GM19193 (cell line): Measurements from ENCODE around the gene LCE3A.

Source experiments
- POLR2A ChIP-seq: IDR thresholded peaks from 4 replicates; pipeline ENCODE4 v1.6.1; 2011; ENCODE audit not compliant: insufficient read depth, insufficient read length; ENCODE audit errors: extremely low read depth

LCE3A gene

DNA sequence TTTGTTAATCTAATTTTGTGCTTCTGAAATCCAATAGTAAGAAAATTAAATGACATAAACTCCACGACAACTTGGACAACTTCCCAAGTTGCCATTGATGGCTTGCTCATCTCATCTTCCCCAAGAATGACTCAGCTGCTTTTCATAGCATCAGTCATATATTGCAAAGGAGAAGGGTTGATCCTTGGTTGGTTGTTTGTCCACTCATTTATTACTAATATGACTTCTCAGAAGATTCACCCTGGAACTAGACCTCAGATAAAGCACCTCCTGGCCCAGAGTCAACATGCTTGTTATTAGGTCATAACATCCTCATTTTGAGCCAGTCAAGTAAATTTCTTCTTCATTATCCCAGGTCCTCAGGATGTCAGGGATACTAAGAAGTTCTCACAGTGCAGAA, 40.3 kb downstream of the LCE3A start:
- TF ChIP-seq POLR2A, result no peak

DNA sequence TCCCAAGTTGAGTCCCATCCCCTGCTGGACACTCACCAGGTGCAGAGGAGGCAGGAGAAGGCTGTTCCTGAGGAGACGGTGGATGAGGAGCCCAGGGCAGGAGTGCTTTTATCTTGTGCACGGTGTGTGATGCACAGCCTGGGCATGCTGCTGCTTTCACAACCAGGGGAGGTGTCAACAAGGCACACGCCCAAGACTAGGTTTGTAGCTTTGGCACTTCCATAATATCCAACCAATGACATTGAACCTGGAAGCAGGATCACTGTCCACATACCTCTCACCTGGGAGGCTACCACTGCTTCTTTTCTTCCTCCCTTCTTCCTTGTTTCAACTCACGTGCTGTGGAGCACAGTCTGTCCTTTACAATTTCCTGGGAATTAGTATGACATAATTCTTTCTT, 42.5 kb downstream of the LCE3A start, which contains the start of gene LCE3D:
Gene LCE3D, minus strand, starts transcription at position 84 of the 400 bp plus-strand sequence. CDS start 580 bp downstream, outside the sequence.
- TF ChIP-seq POLR2A, result no peak

DNA sequence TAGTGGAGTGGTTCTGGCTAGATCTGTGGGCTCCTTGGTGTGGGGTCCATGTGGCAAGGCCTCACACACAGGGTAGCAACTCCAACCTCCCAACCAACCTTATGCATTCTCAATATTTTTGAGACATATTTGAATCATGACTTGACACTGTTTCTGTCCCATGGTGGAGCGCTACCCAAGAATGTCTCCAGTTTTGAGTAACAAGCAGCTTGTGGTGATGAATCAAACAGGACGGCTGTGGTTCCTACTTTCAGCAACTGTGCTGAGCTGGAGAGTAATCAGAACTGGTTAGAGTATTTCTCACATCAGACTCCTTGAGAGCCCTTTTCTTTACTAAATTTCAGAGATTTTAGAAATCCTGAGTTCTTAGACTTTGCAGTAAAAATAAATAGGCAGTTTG, 45.7 kb downstream of the LCE3A start:
- no peak for TF ChIP-seq POLR2A
